ENCODE data around the gene PYCR2. TPM values are rescaled to one million over a fixed set of nuclear protein-coding genes. Genes with fewer than 3 reads are reported as not detected.

Gene PYCR2
- total RNA-seq, 1 experiment from 2014 or later = 173 TPM

GRCh38 chr1:225945564-225945963 is 21.5 kb upstream of the PYCR2 start:
- POLR2A ChIA-PET = interaction anchor here (1.0 to 2.5 kb wide), 5 partner anchors 9 to 23 kb away, joined by 3 to 8 read pairs (median 4); partner anchors contain the start of gene PYCR2
- intact Hi-C loops (cut with micrococcal nuclease) = no loop called here
- Mint-ChIP-seq H3K4me3 (ENCODE audit: unreplicated experiment) (no peak overlapping the region), H3K27me3 (ENCODE audit: insufficient read depth, unreplicated experiment) (peaks cover 30% of the 10 kb centered on the region), H3K9me3 (ENCODE audit: unreplicated experiment) (no peaks in the 10 kb centered on the region), H3K4me1 (ENCODE audit: insufficient read depth, unreplicated experiment) (no peaks in the 10 kb centered on the region), H3K36me3 (ENCODE audit: insufficient read depth, unreplicated experiment) (no peaks in the 10 kb centered on the region), H3K27ac (ENCODE audit: low read depth, unreplicated experiment) (no peak overlapping the region)
- CTCF ChIA-PET = interaction anchor here (0.5 to 2.0 kb wide), 8 partner anchors 16 to 470 kb away, joined by 3 to 6 read pairs (median 4); partner anchors contain the start of gene TMEM63A
- TF ChIP-seq CTCF (IDR thresholded peaks at IDR 0.05; ENCODE audit: unreplicated experiment) = no peak
- DNase-seq (ENCODE audit: unreplicated experiment) = no peak
- no TSS peak for BruUV-seq (replicated peaks)

- no TSS peak for BruUV-seq (replicated peaks)
- Mint-ChIP-seq H3K4me3 (ENCODE audit: unreplicated experiment) (no peak overlapping the region), H3K4me1 (ENCODE audit: insufficient read depth, unreplicated experiment) (no peaks in the 10 kb centered on the region), H3K36me3 (ENCODE audit: insufficient read depth, unreplicated experiment) (no peaks in the 10 kb centered on the region), H3K27me3 (ENCODE audit: insufficient read depth, unreplicated experiment) (peaks cover 30% of the 10 kb centered on the region), H3K9me3 (ENCODE audit: unreplicated experiment) (no peaks in the 10 kb centered on the region), H3K27ac (ENCODE audit: low read depth, unreplicated experiment) (peak overlapping the region; percentile 29)
- intact Hi-C loops (cut with micrococcal nuclease) = no loop called here
- TF ChIP-seq CTCF (IDR thresholded peaks at IDR 0.05; ENCODE audit: unreplicated experiment) = no peak
- CTCF ChIA-PET = interaction anchor here (0.5 to 2.0 kb wide), 9 partner anchors 10 to 470 kb away, joined by 3 to 6 read pairs (median 4); partner anchors contain the start of gene LEFTY1
- no peak for DNase-seq (ENCODE audit: unreplicated experiment)
- POLR2A ChIA-PET = interaction anchor here (1.1 to 2.5 kb wide), 6 partner anchors 9 to 167 kb away, joined by 4 to 8 read pairs (median 5); partner anchors contain the start of genes PYCR2 and SRP9
These were observed 20.9 kb upstream of the PYCR2 start for GRCh38 chr1:225944951-225945350.

GRCh38 chr1:225944387-225944786 is 20.3 kb upstream of the PYCR2 start:
- H3K9me3 Mint-ChIP-seq (ENCODE audit: unreplicated experiment) = no peaks in the 10 kb centered on the region

More at GRCh38 chr1:225944387-225944786, 20.3 kb upstream of the PYCR2 start:
- no peak overlapping the region for H3K4me3 Mint-ChIP-seq (ENCODE audit: unreplicated experiment)
- ChIA-PET POLR2A (interaction anchor here (1.1 to 2.5 kb wide), 4 partner anchors 8 to 167 kb away, joined by 4 to 8 read pairs (median 6); partner anchors contain the start of genes PYCR2 and SRP9), CTCF (interaction anchor here (0.5 to 2.0 kb wide), 11 partner anchors 10 to 470 kb away, joined by 3 to 6 read pairs (median 4); partner anchors contain the start of gene LEFTY1)
- peak overlapping the region; percentile 29 for H3K27ac Mint-ChIP-seq (ENCODE audit: low read depth, unreplicated experiment)
- no TSS peak for BruUV-seq (replicated peaks)
- no peaks in the 10 kb centered on the region for H3K36me3 Mint-ChIP-seq (ENCODE audit: insufficient read depth, unreplicated experiment)
- intact Hi-C loops (cut with micrococcal nuclease) = no loop called here
- TF ChIP-seq CTCF (IDR thresholded peaks at IDR 0.05; ENCODE audit: unreplicated experiment) = no peak
- H3K4me1 Mint-ChIP-seq (ENCODE audit: insufficient read depth, unreplicated experiment) = no peaks in the 10 kb centered on the region
- H3K27me3 Mint-ChIP-seq (ENCODE audit: insufficient read depth, unreplicated experiment) = peaks cover 25% of the 10 kb centered on the region
- DNase-seq (ENCODE audit: unreplicated experiment) = no peak

All from MCF 10A (cell line).